Measurements from ENCODE around the gene IQCH. TPM values are rescaled to one million over a fixed set of nuclear protein-coding genes. Genes with fewer than 3 reads are reported as not detected.
A peak's percentile ranks its signal among the peaks of the same experiment; 100 is the strongest.
"Not testable (repeated sequence)": the region's sequence is repeated elsewhere in the genome, so short reads cannot be mapped to it uniquely, and the experiment has no call there.

The IQCH gene
- total RNA-seq, 1 experiment from 2014 or later: 2.2 TPM

DNA sequence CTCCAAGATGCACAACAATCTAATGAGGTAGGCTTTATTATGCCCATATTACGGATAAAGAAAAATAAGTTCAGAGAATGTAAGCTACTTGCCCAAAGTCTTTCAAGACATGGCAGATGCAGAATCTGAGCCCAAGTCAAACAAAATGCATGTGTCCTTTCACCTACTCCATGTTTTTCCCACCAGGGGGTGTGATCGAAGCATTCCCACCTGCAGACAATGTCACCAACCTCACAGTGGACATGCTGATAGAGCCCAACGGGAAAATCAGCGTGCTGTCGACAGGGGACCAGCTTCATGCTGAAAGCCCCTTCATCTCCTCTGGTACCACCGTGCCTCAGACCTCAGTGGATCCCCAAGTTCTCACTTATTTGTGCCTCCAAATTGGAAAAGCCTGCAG is 166.5 kb downstream of the IQCH start:
- no peak for DNase-seq
- Histone ChIP-seq H3K4me3 (ENCODE audit: insufficient read depth, low read depth, low read length) (no peak overlapping the region), H3K36me3 (replicated peaks; ENCODE audit: control insufficient read depth, insufficient read depth, low read length) (no peaks in the 10 kb centered on the region), H3K27me3 (ENCODE audit: control insufficient read depth, insufficient read depth, low read length) (no peaks in the 10 kb centered on the region; the same call in 1 of the 2 replicates)

DNA sequence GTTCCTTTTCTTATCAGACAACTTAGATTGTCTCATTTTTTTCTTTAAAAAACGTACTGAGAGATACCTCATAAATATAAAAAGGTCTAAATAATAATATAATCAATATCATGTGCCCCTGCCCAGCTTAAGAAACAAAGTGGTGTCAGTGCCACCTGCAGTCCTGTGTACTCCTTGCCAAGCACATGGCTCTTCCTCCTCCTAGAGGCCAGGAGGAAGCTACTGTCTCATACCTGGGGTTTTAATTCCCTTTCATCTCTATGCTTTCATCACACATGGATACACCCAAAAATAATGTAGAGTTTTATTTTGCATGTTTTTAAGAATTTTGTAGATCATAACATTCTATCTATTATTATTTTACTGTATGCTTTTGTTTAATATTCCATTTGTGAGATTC is 167.7 kb downstream of the IQCH start:
- no peak for DNase-seq

DNA sequence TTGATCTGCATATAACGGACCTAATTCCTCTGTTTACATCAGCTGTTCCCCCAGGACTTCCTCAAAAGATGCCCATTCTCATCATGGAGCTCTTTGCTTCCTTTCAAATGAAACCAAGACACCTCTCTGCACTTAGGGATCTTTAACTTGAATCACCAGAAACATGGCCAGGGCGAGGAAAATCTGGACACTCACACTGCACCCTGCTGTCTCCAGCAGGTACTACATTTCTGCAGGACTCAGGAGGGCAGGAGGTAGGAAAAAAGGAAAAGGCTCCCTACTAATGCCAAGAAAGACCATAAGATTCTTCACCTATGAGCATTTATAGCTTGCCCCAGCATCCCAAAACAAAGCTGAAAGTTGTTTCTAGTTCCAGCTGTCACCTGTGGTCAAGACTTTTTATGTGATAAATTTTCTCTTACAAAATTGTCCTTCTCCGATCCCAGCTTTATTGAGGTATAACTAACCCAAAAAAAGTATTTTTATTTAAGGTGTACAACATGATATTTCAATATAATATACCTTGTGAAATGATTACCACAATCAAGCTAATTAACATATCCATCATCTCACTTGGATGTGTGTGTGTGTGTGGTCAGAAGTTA is 179.0 kb downstream of the IQCH start:
- DNase-seq: peak; percentile 69
- H3K36me3 ChIP-seq (replicated peaks; ENCODE audit: control insufficient read depth, insufficient read depth, low read length): no peaks in the 10 kb centered on the region

More for the DNA sequence above, 167.7 kb downstream of the IQCH start:
- H3K27me3 ChIP-seq (ENCODE audit: control insufficient read depth, insufficient read depth, low read length): no peaks in the 10 kb centered on the region; the same call in 1 of the 2 replicates
- H3K36me3 ChIP-seq (replicated peaks; ENCODE audit: control insufficient read depth, insufficient read depth, low read length): no peaks in the 10 kb centered on the region
- H3K4me3 ChIP-seq (ENCODE audit: insufficient read depth, low read depth, low read length): no peak overlapping the region

DNA sequence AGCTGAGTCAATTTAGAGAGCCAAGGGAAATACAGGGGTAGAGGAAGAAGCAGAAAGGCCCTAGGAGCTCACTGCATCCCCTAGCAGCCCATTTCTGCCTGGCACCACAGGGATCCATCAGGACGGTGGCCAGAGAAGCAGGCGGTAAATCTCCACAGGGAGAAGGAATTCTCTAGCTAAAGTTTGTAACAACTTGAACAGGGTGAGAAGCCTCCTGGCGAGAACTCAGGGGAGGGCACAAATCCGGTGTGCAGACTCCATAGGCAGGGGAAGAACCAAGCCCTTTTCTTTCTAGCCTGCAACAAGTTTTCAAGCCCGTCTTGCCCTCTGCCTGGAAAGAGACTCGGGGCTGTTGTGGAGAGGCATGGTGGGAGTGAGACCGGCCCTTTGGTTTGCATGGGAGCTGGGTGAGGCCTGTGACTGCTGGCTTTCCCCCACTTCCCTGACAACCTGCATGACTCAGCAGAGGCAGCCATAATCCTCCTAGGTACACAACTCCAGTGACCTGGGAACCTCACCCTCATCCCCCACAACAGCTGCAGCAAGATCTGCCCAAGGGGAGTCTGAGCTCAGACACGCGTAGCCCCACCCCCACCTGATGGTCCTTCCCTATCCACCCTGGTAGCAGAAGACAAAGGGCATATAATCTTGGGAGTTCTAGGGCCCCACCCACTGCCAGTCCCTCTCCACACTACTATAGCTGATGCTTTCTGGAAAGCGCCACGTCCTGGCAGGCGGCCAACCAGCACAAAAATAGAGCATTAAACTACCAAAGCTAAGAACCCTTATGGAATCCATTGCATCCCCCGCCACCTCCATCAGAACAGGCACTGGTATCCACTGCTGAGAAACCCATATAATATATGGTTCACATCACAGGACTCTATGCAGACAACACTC is 182.0 kb downstream of the IQCH start:
- DNase-seq; H3K4me3 ChIP-seq (ENCODE audit: insufficient read depth, low read depth, low read length); H3K36me3 ChIP-seq (replicated peaks; ENCODE audit: control insufficient read depth, insufficient read depth, low read length); H3K27me3 ChIP-seq (ENCODE audit: control insufficient read depth, insufficient read depth, low read length): not testable (repeated sequence)

More for the DNA sequence above, 179.0 kb downstream of the IQCH start:
- H3K4me3 ChIP-seq (ENCODE audit: insufficient read depth, low read depth, low read length): no peak overlapping the region
- H3K27me3 ChIP-seq (ENCODE audit: control insufficient read depth, insufficient read depth, low read length): no peaks in the 10 kb centered on the region

DNA sequence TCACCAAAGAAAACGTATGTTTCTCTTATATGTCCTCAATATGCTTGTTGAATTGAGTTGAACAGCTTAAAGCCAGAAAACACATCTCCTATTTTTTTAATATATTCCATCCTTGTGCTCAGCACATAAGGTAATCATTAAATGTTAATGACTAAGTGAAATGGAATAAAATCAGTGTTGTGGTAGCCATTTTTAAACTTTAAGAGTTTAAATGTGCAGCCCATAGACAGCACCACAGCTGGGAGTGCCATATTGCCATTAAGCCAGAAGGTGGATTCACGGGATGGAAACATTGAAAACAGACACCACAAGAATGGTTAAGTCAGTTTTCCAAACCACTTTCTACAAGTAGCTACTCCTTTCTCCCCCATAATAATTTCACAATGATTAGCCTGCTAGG is 189.5 kb downstream of the IQCH start:
- no peak for DNase-seq
- Histone ChIP-seq H3K36me3 (replicated peaks; ENCODE audit: control insufficient read depth, insufficient read depth, low read length) (no peaks in the 10 kb centered on the region), H3K4me3 (ENCODE audit: insufficient read depth, low read depth, low read length) (no peak overlapping the region), H3K27me3 (ENCODE audit: control insufficient read depth, insufficient read depth, low read length) (no peaks in the 10 kb centered on the region)

DNA sequence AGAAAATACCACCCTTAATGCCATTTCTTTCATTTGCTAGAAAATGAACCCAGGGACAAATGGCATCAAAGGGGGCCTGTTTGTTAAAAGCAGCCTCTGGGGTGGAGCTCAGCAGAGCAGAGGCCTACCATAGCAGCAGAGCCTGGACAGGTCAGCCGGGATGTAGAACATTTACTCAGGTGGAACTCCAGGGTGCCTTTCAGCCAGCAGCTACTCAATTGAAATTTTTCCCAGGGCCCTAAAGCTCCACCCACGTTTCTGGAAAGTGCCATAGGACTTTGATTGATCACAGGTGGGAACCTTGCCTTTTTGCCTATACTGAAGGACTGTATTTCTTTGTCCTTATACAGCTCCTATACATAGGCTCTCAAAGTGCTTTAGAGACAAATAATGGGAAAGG is 191.9 kb downstream of the IQCH start:
- peak; percentile 28 for DNase-seq
- Histone ChIP-seq H3K36me3 (replicated peaks; ENCODE audit: control insufficient read depth, insufficient read depth, low read length) (no peaks in the 10 kb centered on the region), H3K4me3 (ENCODE audit: insufficient read depth, low read depth, low read length) (no peak overlapping the region), H3K27me3 (ENCODE audit: control insufficient read depth, insufficient read depth, low read length) (no peaks in the 10 kb centered on the region)

DNA sequence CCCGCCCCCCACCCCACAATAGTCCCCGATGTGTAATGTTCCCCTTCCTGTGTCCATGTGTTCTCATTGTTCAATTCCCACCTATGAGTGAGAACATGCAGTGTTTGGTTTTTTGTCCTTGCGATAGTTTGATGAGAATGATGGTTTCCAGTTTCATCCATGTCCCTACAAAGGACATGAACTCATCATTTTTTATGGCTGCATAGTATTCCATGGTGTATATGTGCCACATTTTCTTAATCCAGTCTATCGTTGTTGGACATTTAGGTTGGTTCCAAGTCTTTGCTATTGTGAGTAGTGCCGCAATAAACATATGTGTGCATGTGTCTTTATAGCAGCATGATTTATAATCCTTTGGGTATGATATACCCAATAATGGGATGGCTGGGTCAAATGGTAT is 193.8 kb downstream of the IQCH start:
- DNase-seq; H3K36me3 ChIP-seq (replicated peaks; ENCODE audit: control insufficient read depth, insufficient read depth, low read length); H3K27me3 ChIP-seq (ENCODE audit: control insufficient read depth, insufficient read depth, low read length); H3K4me3 ChIP-seq (ENCODE audit: insufficient read depth, low read depth, low read length): not testable (repeated sequence)

DNA sequence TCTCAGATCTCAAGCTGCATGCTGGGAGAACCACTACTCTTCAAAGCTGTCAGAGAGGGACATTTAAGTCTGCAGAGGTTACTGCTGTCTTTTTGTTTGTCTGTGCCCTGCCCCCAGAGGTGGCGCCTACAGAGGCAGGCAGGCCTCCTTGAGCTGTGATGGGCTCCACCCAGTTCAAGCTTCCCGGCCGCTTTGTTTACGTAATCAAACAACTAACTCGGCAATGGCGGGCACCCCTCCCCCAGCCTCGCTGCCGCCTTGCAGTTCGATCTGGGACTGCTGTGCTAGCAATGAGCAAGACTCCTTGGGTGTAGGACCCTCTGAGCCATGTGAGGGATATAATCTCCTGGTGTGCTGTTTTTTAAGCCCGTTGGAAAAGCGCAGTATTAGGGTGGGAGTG is 199.1 kb downstream of the IQCH start:
- not testable (repeated sequence) for H3K27me3 ChIP-seq (ENCODE audit: control insufficient read depth, insufficient read depth, low read length); H3K4me3 ChIP-seq (ENCODE audit: insufficient read depth, low read depth, low read length); DNase-seq; H3K36me3 ChIP-seq (replicated peaks; ENCODE audit: control insufficient read depth, insufficient read depth, low read length)

DNA sequence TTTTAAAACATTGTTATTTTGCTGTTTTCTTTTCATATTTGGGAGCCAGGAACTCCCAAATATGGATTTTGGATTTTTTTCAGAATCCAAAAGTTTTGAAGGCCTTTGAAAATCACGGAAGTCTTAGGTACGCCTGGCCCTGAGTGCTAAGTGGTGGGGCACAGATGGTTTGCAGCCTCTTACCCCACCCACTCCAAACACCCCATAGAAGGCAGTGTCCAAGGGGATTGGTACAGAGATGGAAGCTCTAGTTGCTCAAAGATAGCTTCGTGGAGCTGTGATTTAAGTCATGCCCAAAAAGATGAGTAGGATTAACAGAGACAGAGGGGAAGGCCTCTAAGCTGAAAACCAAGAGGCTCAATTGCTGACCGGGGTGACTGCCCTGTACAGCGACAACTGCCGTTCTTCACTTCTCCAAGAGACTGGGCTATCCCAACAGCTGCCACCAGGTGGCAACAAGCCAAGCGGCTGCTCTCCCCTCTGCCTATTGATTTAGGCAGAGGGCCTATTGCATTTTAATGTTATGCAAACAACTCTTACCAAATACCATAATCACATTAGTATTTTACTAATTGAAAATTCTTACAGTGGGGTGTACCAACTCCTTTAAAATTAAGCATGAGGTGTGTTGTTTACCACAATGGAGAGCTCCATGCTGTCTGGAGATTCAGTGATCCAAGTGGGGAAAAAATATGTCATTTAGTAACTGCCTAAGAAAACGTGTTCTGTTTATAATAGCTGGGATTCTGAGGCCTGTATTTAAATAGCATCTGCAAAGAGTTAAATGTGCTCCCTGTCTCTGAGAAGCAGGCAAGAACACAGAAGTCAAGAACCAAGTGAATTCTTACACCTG is 202.3 kb downstream of the IQCH start:
- no peak overlapping the region for H3K4me3 ChIP-seq (ENCODE audit: insufficient read depth, low read depth, low read length)
- no peaks in the 10 kb centered on the region for H3K36me3 ChIP-seq (replicated peaks; ENCODE audit: control insufficient read depth, insufficient read depth, low read length)
- DNase-seq: peak; percentile 82
- no peaks in the 10 kb centered on the region for H3K27me3 ChIP-seq (ENCODE audit: control insufficient read depth, insufficient read depth, low read length)

DNA sequence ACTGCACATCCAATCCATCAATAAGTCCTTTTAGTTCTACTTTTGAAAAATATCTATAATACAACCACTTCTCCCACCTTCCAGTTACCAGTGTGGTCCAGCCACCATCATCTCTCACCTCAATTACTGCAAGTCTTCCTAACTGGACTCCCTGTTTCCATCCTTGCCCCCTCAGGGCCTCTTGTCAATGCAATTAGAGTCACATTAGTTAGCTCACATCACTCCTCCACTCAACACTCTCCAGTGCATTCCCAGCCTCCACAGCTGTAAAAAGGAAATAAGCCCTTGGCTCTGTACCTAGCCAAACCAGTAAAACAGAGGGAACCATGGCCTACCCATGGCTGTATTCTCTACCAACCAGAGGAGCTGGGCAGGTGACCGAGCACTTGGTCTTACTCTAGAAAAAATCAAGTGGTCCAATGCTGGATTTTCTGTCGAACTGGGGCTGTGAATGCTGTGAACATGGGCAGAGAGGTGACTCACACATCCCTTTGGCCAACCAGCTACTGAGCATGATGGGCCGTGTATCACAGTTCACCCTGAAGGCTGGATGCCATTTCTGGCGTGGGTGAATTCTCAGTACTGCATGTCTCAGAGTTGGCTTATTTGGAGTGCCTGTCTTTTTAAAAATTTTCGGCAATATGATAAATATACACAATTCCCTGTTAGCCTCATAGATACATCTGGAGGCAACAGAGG is 203.9 kb downstream of the IQCH start:
- H3K36me3 ChIP-seq (replicated peaks; ENCODE audit: control insufficient read depth, insufficient read depth, low read length): no peaks in the 10 kb centered on the region
- H3K27me3 ChIP-seq (ENCODE audit: control insufficient read depth, insufficient read depth, low read length): no peaks in the 10 kb centered on the region
- no peak for DNase-seq
- no peak overlapping the region for H3K4me3 ChIP-seq (ENCODE audit: insufficient read depth, low read depth, low read length)

DNA sequence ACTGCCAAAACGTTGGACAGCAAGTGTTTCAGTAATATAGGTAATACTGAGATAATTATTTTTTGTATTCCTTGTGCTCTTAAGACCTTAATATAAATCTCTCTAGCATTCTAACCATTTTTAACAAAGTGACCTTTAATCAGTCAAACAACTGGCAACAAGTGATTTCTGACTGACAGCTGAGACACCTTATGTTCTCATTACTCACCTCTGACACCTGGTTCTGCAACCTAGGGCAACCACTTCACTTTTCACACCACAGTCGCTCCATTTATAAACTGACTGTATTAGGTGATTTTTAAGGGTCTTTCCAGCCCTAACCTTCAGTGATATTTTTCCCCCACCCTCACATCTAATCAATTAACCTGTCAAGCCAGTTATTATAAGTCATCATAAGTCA is 205.9 kb downstream of the IQCH start:
- DNase-seq: no peak
- no peaks in the 10 kb centered on the region for H3K27me3 ChIP-seq (ENCODE audit: control insufficient read depth, insufficient read depth, low read length)
- H3K36me3 ChIP-seq (replicated peaks; ENCODE audit: control insufficient read depth, insufficient read depth, low read length): no peaks in the 10 kb centered on the region
- H3K4me3 ChIP-seq (ENCODE audit: insufficient read depth, low read depth, low read length): no peak overlapping the region

DNA sequence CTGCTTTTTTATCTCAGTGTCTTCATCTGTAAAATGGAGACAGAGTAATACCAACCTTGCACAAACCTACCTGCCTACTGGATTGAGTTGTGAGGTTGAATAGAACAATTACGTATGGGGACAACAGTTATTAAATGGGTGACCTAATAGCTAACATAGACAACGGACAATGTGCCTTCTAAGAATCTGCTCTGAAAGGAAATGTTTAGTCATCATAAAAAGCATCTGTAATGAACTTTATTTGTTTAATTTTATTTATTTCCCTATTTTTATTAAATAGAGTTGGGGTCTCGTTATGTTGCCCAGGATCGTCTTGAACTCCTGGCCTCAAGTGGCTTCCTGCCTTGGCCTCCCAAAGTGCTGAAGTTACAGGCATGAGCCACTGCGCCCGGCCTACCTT is 207.1 kb downstream of the IQCH start:
- H3K4me3 ChIP-seq (ENCODE audit: insufficient read depth, low read depth, low read length): no peak overlapping the region
- DNase-seq: no peak
- H3K27me3 ChIP-seq (ENCODE audit: control insufficient read depth, insufficient read depth, low read length): no peaks in the 10 kb centered on the region
- no peaks in the 10 kb centered on the region for H3K36me3 ChIP-seq (replicated peaks; ENCODE audit: control insufficient read depth, insufficient read depth, low read length)

DNA sequence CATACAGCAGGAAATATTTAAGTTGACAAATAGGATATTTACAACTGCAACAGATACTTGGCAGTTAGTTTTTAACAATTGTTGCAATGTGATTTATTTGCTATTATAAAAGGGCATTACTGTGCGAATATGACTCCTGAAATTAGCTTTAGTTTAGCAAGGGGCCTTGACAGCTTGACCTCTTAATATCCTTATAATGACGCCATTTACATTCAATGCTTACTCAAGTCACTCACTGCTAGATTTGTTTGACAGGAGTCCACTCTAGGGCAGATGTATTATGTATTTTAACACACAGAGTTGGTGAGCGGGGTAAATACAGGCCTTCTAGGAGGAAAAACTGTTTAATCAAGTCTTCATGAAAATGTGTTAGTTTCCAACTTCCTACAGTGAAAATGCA is 208.3 kb downstream of the IQCH start:
- Histone ChIP-seq H3K36me3 (replicated peaks; ENCODE audit: control insufficient read depth, insufficient read depth, low read length) (no peaks in the 10 kb centered on the region), H3K27me3 (ENCODE audit: control insufficient read depth, insufficient read depth, low read length) (no peaks in the 10 kb centered on the region)
- no peak for DNase-seq

DNA sequence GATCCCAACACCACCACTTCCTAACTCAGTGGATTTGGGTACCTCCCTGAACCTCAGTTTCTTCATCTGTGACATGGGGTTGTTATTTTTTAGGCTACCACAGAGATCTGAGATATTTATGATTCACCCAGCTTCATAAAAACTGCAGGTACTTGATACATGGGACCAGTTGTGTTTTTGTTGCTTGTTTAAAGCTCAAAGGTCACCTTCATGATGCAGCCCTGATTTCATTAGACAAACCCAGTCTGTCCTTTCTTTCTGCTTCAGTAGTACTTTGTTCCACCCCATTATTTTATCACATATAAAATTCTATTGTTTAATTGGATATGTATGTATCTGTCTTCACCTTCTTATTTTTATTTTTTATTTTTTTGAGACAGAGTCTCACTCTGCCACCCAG is 208.9 kb downstream of the IQCH start:
- DNase-seq: no peak
- Histone ChIP-seq H3K4me3 (ENCODE audit: insufficient read depth, low read depth, low read length) (no peak overlapping the region), H3K27me3 (ENCODE audit: control insufficient read depth, insufficient read depth, low read length) (no peaks in the 10 kb centered on the region), H3K36me3 (replicated peaks; ENCODE audit: control insufficient read depth, insufficient read depth, low read length) (no peaks in the 10 kb centered on the region)

More for the DNA sequence above, 208.3 kb downstream of the IQCH start:
- H3K4me3 ChIP-seq (ENCODE audit: insufficient read depth, low read depth, low read length): no peak overlapping the region

Data from H7 (cell line).